Esophagus (tissue), 2 donors: Measurements from ENCODE around the gene MMEL1. TPM values are rescaled to one million over a fixed set of nuclear protein-coding genes. Genes with fewer than 3 reads are reported as not detected.
"Not testable (repeated sequence)": the region's sequence is repeated elsewhere in the genome, so short reads cannot be mapped to it uniquely, and the experiment has no call there.

Source experiments
- H3K27ac ChIP-seq, 2 donors: one replicate each; pipeline ENCODE4 v1.5.1; 2013; ENCODE audit warnings: low read depth in 2 of 2, mild to moderate bottlenecking in 2 of 2, inconsistent platforms in 1 of 2, low read length in 1 of 2, moderate library complexity in 1 of 2
- H3K27me3 ChIP-seq, 2 donors: one replicate each; pipeline ENCODE4 v1.6.1; 2013; ENCODE audit warnings: low read length in 2 of 2, control low read depth in 1 of 2, mild to moderate bottlenecking in 1 of 2; ENCODE audit not compliant: insufficient read depth in 2 of 2, control insufficient read depth in 1 of 2
- H3K36me3 ChIP-seq, 2 donors: one replicate each; pipeline ENCODE4 v1.6.1; 2013; ENCODE audit warnings: low read length in 1 of 2; ENCODE audit not compliant: control insufficient read depth in 2 of 2, insufficient read depth in 2 of 2
- H3K4me1 ChIP-seq, 2 donors: one replicate each; pipeline ENCODE4 v1.6.1; 2013; ENCODE audit warnings: low read length in 1 of 2; ENCODE audit not compliant: control insufficient read depth in 2 of 2, insufficient read depth in 2 of 2
- H3K4me3 ChIP-seq, 2 donors: one replicate each; pipeline ENCODE4 v1.5.1; 2013; ENCODE audit warnings: low read length in 2 of 2, mild to moderate bottlenecking in 2 of 2, low read depth in 1 of 2, moderate library complexity in 1 of 2
- H3K9me3 ChIP-seq, 2 donors: one replicate each; pipeline ENCODE4 v1.6.1; 2013; ENCODE audit warnings: mild to moderate bottlenecking in 2 of 2, low read depth in 1 of 2, low read length in 1 of 2, moderate library complexity in 1 of 2; ENCODE audit not compliant: control insufficient read depth in 2 of 2, insufficient read depth in 1 of 2
- WGBS, 2 donors: extraction: QIAGEN DNeasy Blood & Tissue Kit; methylation state at CpG; one replicate each; pipeline ENCODE4 v1.1.7; 2013; 5-methylcytosine and 5-hydroxymethylcytosine counted together
- polyA plus RNA-seq, 2 donors: library from polyadenylated mRNA; stranded (reverse); fragments of 200-250 nt; gene quantifications; one replicate each; pipeline ENCODE4 v1.2.3, GENCODE V29; 2013
- donor health status: healthy with polysubstance abuse.
- donor health status: Bipolar disorder and iron deficiency.

Gene MMEL1
- polyA plus RNA-seq, 2 donors: 3.4 to 11.6 TPM

DNA sequence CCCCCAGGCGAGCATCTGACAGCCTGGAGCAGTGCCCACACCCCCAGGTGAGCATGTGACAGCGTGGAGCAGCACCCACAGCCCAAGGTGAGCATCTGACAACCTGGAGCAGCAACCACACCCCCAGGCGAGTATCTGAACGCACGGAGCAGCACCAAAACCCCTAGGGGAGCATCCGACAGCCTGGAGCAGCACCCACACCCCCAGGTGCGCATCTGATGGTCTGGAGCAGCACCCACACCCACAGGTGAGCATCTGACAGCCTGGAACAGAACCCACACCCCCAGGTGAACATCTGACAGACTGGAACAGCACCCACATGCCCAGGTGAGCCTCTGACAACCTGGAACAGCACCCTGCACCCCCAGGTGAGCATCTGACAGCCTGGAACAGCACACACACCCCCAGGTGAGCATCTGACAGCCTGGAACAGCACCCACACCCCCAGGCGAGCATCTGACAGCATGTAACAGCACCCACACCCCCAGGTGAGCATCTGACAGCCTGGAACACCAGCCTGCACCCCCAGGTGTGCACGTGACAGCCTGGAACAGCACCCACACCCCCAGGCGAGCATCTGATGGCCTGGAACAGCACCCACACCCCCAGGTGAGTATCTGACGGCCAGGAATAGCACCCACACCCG, 20.2 kb upstream of the MMEL1 start:
- not testable (repeated sequence) for H3K27me3 ChIP-seq, H3K36me3 ChIP-seq, H3K27ac ChIP-seq, H3K4me3 ChIP-seq, H3K4me1 ChIP-seq, H3K9me3 ChIP-seq
- WGBS, 2 donors: 22 to 24% methylated on average over 12 of the region's 12 CpGs

DNA sequence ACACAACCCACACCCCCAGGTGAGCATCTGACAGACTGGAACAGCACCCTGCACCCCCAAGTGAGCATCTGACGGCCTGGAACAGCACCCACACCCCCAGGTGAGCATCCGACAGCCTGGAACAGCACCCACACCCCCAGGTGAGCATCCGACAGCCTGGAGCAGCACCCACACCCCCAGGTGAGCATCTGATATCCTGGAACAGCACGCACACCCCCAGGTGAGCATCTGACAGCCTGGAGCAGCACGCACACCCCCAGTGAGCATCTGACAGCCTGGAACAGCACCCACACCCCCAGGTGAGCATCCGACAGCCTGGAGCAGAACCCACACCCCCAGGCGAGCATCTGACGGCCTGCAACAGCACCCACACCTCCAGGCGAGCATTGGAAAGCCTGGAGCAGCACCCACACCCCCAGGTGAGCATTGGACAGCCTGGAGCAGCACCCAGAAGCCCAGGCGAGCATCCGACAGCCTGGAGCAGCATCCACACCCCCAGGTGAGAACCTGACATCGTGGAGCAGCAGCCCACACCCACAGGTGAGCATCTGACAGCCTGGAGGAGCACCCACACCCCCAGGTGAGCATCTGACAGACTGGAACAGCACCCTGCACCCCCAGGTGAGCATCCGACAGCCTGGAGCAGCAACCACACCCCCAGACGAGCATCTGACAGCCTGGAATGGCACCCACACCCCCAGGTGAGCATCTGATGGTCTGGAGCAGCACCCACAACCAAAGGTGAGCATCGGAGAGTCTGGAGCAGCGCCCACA, 19.5 kb upstream of the MMEL1 start:
- WGBS, 2 donors: 30 to 33% methylated on average over 16 of the region's 16 CpGs
- H3K9me3 ChIP-seq, H3K4me1 ChIP-seq: not testable (repeated sequence)

DNA sequence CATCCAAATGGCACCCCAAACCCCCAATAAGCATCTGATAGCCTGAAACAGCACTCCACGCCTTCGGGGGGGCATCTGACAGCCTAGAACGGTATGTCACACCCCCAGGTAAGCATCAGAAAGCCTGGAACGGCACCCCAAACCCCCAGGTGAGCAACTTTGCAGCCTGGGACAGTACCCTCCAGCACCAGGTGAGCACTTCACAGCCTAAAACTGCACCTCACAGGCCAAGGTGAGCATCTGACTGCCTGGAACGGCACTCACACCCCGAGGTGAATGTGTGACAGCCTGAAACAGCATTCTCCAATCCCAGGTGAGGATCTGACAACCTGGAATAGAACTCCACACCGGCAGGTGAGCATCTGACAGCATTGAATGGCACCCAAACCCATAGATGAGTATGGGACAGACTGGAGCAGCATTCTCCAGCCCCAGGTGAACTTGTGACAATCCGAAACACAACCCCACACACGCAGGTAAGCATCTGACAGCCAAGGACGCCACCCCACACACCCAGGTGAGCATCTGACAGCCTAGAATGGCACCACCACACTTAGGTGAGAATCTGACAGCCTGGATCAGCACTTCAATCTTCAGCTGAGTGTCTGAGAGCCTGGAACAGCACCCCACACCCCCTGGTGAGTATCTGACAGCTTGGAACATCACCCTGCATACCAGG, 18.3 kb upstream of the MMEL1 start:
- WGBS, 2 donors: 48 to 49% methylated on average over 10 of the region's 10 CpGs
- Histone ChIP-seq H3K36me3 (no peaks in the 10 kb centered on the region), H3K4me1 (peaks cover 0 to 2% of the 10 kb centered on the region in 2 donors), H3K27me3 (peaks cover 0 to 5% of the 10 kb centered on the region in 2 donors), H3K27ac (no peak overlapping the region), H3K4me3 (no peak overlapping the region), H3K9me3 (peaks cover 8 to 10% of the 10 kb centered on the region in 2 donors)

More for the DNA sequence above, 19.5 kb upstream of the MMEL1 start:
- not testable (repeated sequence) for H3K4me3 ChIP-seq, H3K27me3 ChIP-seq, H3K27ac ChIP-seq, H3K36me3 ChIP-seq

DNA sequence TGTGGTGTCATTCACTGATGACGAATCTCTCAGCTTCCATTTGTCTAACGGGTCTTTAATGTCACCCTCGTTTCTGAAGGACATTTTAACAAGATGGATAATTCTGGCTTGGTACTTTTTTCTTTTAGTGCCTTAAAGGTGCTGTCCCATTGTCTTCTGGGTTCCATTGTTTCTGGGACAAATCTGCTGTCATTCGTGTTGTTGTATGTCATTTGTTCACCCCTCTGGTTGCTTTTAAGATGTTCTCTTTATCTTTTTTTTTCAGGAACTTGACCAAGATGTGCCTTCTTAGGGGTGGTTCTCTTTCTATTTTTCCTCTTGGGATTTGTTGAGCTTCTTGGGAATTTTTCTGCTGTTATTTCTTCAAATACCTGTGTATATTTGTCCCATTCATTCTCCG, 14.0 kb upstream of the MMEL1 start:
- Histone ChIP-seq H3K4me1 (peaks cover 6 to 14% of the 10 kb centered on the region in 2 donors), H3K36me3 (no peaks in the 10 kb centered on the region), H3K27me3 (peaks cover 0 to 5% of the 10 kb centered on the region in 2 donors), H3K27ac (no peak overlapping the region), H3K9me3 (peaks cover 6 to 10% of the 10 kb centered on the region in 2 donors), H3K4me3 (no peak overlapping the region)
- WGBS, 2 donors: 77% methylated on average over 5 of the region's 5 CpGs

DNA sequence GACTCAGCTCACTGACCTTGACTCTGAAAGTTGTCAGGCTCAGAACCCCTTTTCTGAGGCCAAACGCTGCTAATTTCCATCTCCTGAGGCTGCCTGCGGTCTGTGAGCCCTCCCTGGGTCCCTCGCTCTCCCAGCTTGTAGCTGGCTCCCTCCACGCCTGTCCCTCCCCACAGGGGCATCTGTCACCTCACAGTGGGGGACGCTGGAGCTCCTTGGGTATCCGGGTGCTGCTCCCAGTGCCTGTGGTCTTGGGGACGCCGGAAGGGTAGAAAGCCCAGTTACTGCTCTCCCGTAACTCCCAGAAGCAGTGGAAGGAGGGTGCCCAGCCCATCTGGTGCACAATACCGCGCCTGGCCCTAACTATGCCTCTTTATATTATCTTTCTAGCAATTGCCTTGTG, 13.0 kb upstream of the MMEL1 start:
- 82 to 88% methylated on average over 11 of the region's 11 CpGs for WGBS, 2 donors

DNA sequence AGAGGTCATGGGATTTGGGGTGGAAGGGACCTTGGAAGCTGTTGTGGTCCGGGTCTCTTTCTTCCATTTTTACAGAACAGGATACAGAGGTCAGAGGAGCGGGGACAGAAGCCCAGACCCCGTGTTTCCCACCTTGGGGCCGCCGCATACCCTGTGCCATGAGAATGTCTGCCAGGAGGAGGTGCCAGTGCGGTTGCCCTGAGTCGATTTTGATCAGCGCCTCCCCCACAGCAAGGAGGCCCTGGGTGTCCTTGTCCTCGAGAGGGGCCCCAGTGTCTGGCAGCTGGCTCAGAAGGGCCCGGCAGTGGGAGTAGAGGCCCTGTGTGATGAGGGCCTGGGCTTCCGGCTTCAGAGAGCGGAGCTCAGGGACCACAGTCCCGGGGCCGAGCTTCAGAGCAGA, 12.3 kb upstream of the MMEL1 start:
- Histone ChIP-seq H3K9me3 (peaks cover 6 to 10% of the 10 kb centered on the region in 2 donors), H3K36me3 (no peaks in the 10 kb centered on the region), H3K4me3 (no peak overlapping the region), H3K27ac (no peak overlapping the region), H3K27me3 (no peaks in the 10 kb centered on the region), H3K4me1 (peaks cover 8 to 21% of the 10 kb centered on the region in 2 donors)
- WGBS, 2 donors: 84 to 85% methylated on average over 12 to 14 of the region's 14 CpGs

More for the DNA sequence above, 13.0 kb upstream of the MMEL1 start:
- Histone ChIP-seq H3K36me3 (no peaks in the 10 kb centered on the region), H3K9me3 (peaks cover 6 to 10% of the 10 kb centered on the region in 2 donors), H3K27me3 (no peaks in the 10 kb centered on the region), H3K27ac (no peak overlapping the region), H3K4me3 (no peak overlapping the region), H3K4me1 (peaks cover 8 to 21% of the 10 kb centered on the region in 2 donors)

DNA sequence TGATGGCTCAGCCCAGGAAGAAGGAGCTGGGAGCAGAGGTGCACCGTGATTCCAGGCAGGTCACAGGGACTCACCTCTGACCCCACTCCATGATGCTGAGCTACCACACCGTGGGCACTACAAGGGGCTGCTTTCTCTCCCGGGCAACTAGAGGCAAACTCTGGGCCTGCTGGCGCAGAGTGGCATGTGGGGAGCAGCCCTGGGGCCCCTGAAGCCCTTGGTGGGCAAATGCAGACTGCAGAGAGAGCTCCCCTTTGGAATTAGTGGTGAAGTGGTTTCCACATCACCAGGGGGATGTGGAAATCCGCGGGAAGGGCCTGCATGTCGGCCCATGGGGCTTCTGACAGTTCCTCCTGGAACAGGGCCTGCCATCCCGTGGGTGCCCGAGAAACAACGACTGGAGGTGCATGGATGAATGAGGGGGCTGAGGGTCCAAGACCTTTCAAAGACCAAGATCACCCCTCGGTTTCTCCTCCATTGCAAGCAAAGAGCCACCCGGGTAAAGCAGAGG, 11.8 kb upstream of the MMEL1 start:
- peaks cover 6 to 10% of the 10 kb centered on the region in 2 donors for H3K9me3 ChIP-seq
- H3K36me3 ChIP-seq: no peaks in the 10 kb centered on the region
- H3K27ac ChIP-seq: no peak overlapping the region
- H3K27me3 ChIP-seq: no peaks in the 10 kb centered on the region
- no peak overlapping the region for H3K4me3 ChIP-seq
- 85 to 87% methylated on average over 12 of the region's 12 CpGs for WGBS, 2 donors
- H3K4me1 ChIP-seq: peaks cover 8 to 21% of the 10 kb centered on the region in 2 donors

DNA sequence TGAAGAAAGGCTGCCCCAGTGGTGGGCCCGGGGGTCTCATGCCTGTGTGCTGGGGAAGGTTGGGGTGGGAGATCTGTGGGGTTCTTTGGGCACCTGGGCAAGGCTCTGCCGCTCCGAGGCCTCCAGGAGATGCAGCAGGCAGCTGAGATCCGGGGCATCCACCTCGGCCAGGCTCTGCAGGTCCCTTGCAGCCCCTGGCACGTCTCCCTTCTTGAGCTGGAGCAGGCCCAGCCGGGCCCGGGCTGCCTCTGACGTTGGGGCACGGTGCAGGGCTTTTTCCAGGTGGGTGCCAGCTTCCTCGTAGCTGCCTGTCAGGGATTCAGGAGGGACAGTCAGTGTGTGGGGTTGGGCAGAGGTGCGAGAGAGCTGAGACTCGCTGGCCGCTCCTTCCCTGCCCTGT, 11.4 kb upstream of the MMEL1 start:
- no peaks in the 10 kb centered on the region for H3K27me3 ChIP-seq
- peaks cover 6 to 9% of the 10 kb centered on the region in 2 donors for H3K9me3 ChIP-seq
- H3K4me1 ChIP-seq: peaks cover 8 to 21% of the 10 kb centered on the region in 2 donors
- no peak overlapping the region for H3K4me3 ChIP-seq
- H3K27ac ChIP-seq: no peak overlapping the region
- WGBS, 2 donors: 69 to 75% methylated on average over 14 of the region's 14 CpGs
- no peaks in the 10 kb centered on the region for H3K36me3 ChIP-seq

DNA sequence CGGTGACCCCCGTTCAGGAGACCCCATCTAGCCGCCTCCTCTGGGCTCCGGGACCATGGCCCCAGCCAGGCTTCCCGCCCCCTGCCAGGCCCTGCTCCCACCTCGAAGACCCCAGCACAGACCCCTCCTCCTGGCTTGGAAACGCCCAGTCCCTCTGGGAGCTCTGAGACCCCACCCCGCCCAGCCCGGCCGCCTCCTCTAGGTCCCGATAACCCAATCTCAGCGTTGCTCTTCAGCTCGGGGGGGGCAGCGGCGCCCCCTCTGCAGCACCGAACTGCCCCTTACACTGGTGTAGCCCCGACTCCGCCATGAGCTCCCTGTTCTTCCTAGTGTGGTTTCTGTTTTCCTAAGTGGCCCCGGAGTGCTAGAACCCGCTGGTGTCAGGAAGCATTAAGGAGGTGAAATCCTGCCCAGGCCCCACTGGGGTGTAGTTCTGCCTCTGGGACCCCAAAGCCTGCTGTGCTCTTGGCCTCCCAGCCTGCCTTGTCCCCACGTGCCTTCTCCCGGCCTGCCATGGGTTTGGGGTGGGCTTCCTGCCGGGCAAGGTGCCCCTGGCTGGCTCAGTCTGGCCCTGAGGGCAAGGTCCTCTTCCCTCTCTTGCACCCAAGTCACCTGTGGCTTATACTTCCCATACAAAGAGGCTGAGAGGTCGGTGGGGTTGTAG, 10.7 kb upstream of the MMEL1 start:
- H3K36me3 ChIP-seq: no peaks in the 10 kb centered on the region
- H3K27me3 ChIP-seq: no peaks in the 10 kb centered on the region
- peaks cover 8 to 21% of the 10 kb centered on the region in 2 donors for H3K4me1 ChIP-seq
- peaks cover 3 to 6% of the 10 kb centered on the region in 2 donors for H3K9me3 ChIP-seq
- no peak overlapping the region for H3K27ac ChIP-seq
- WGBS, 2 donors: 13 to 15% methylated on average over 24 of the region's 24 CpGs
- H3K4me3 ChIP-seq: peak overlapping the region; percentile 56 to 66
